Ascending aorta (tissue), 2 donors: ENCODE measurements around the gene RFT1. TPM values are rescaled to one million over a fixed set of nuclear protein-coding genes. Genes with fewer than 3 reads are reported as not detected.

Source experiments
- DNase-seq, 2 donors: peaks; one replicate each; pipeline ENCODE4 v3.0.0-alpha.2; 2019; ENCODE audit warnings: low spot score in 2 of 2
- H3K27ac ChIP-seq, 2 donors: fragments of 200-600 bp; sonication (generic); one replicate each; pipeline ENCODE4 v1.5.1; 2016 to 2017; ENCODE audit warnings: mild to moderate bottlenecking in 1 of 2
- H3K27me3 ChIP-seq: fragments of 200-600 bp; sonication (generic); one replicate; pipeline ENCODE4 v1.5.1; 2017
- H3K36me3 ChIP-seq, 2 donors: fragments of 200-600 bp; sonication (generic); one replicate each; pipeline ENCODE4 v1.5.1; 2016
- H3K4me1 ChIP-seq, 2 donors: fragments of 200-600 bp; sonication (generic); one replicate each; pipeline ENCODE4 v1.5.1; 2016 to 2017; ENCODE audit warnings: mild to moderate bottlenecking in 1 of 2
- H3K4me3 ChIP-seq, 2 donors: fragments of 200-600 bp; sonication (generic); one replicate each; pipeline ENCODE4 v1.5.1; 2016 to 2017; ENCODE audit warnings: mild to moderate bottlenecking in 1 of 2
- H3K9me3 ChIP-seq, 2 donors: fragments of 200-600 bp; sonication (generic); one replicate each; pipeline ENCODE4 v1.5.1; 2016
- CTCF ChIP-seq, 3 experiments: fragments of 200-600 bp in 2 of 3; fragments of 450-650 bp in 1 of 3; sonication (generic) in 2 of 3; IDR thresholded peaks; one replicate each; pipeline ENCODE4 v1.5.1; 2016 to 2019; ENCODE audit warnings: antibody characterized with exemption in 3 of 3, mild to moderate bottlenecking in 1 of 3, moderate library complexity in 1 of 3
- intact Hi-C: fragments of 100-400 bp; cut with DNase I; formaldehyde crosslinking; loops from one replicate; pipeline ENCODE4 v1.15.1; 2023
- total RNA-seq: library from RNA; depleted of rRNA; stranded (reverse); fragments of >200 nt; gene quantifications from one replicate; pipeline ENCODE4 v1.1.0, GENCODE V29; 2016

The RFT1 gene
- total RNA-seq, 1 donor from 2014 or later = 12.1 TPM

GRCh38 chr3:53174346-53175250 is 44.4 kb upstream of the RFT1 start:
- DNase-seq = no peak
- Histone ChIP-seq H3K9me3 (no peaks in the 10 kb centered on the region), H3K4me1 (no peaks in the 10 kb centered on the region), H3K4me3 (no peak overlapping the region), H3K27me3 (no peaks in the 10 kb centered on the region), H3K27ac (no peak overlapping the region), H3K36me3 (peaks cover 16 to 34% of the 10 kb centered on the region in 2 donors)
- no peak for TF ChIP-seq CTCF (IDR thresholded peaks at IDR 0.05)
- intact Hi-C loops = no loop called here

GRCh38 chr3:53173107-53173506 is 42.9 kb upstream of the RFT1 start:
- no peaks in the 10 kb centered on the region for H3K4me1 ChIP-seq
- intact Hi-C loops = no loop called here
- no peak for TF ChIP-seq CTCF (IDR thresholded peaks at IDR 0.05)

GRCh38 chr3:53171827-53172505 is 41.7 kb upstream of the RFT1 start:
- no peak for DNase-seq
- H3K4me1 ChIP-seq = peaks cover 0 to 8% of the 10 kb centered on the region in 2 donors
- H3K27ac ChIP-seq = no peak overlapping the region
- no peaks in the 10 kb centered on the region for H3K9me3 ChIP-seq
- intact Hi-C loops = no loop called here
- no peak for TF ChIP-seq CTCF (IDR thresholded peaks at IDR 0.05)
- peaks cover 0 to 15% of the 10 kb centered on the region in 2 donors for H3K36me3 ChIP-seq
- H3K27me3 ChIP-seq = no peaks in the 10 kb centered on the region
- H3K4me3 ChIP-seq = no peak overlapping the region

More at GRCh38 chr3:53173107-53173506, 42.9 kb upstream of the RFT1 start:
- H3K9me3 ChIP-seq = no peaks in the 10 kb centered on the region
- H3K4me3 ChIP-seq = no peak overlapping the region
- no peak overlapping the region for H3K27ac ChIP-seq
- H3K27me3 ChIP-seq = no peaks in the 10 kb centered on the region
- no peak for DNase-seq
- H3K36me3 ChIP-seq = peaks cover 1 to 20% of the 10 kb centered on the region in 2 donors

- Histone ChIP-seq H3K4me3 (no peak overlapping the region), H3K27ac (no peak overlapping the region), H3K4me1 (peaks cover 5 to 16% of the 10 kb centered on the region in 2 donors), H3K27me3 (no peaks in the 10 kb centered on the region), H3K9me3 (no peaks in the 10 kb centered on the region), H3K36me3 (peaks cover 0 to 13% of the 10 kb centered on the region in 2 donors)
- intact Hi-C loops = no loop called here
- TF ChIP-seq CTCF (IDR thresholded peaks at IDR 0.05) = no peak
- DNase-seq = no peak
These were observed 40.8 kb upstream of the RFT1 start for GRCh38 chr3:53171064-53171418.

- Histone ChIP-seq H3K27ac (no peak overlapping the region), H3K9me3 (no peaks in the 10 kb centered on the region), H3K36me3 (peaks cover 0 to 11% of the 10 kb centered on the region in 2 donors), H3K4me3 (no peak overlapping the region), H3K4me1 (peaks cover 5 to 16% of the 10 kb centered on the region in 2 donors), H3K27me3 (no peaks in the 10 kb centered on the region)
- TF ChIP-seq CTCF (IDR thresholded peaks at IDR 0.05) = no peak
- intact Hi-C loops = no loop called here
- DNase-seq = no peak
These were observed 40.3 kb upstream of the RFT1 start for GRCh38 chr3:53170325-53171063.
